HG03139 (cell line): ENCODE data around the gene SMC4.
"Not testable (repeated sequence)": the region's sequence is repeated elsewhere in the genome, so short reads cannot be mapped to it uniquely, and the experiment has no call there.

ENCODE experiments used
- ATAC-seq: cut with Tn5 transposase; IDR thresholded peaks from one replicate; pipeline ENCODE4 v1.9.1; 2021; ENCODE audit not compliant: unreplicated experiment

Gene SMC4

GRCh38 chr3:160445854-160446253 lies 46.4 kb downstream of the SMC4 start:
- ATAC-seq, result no peak

GRCh38 chr3:160446522-160447056 lies 47.1 kb downstream of the SMC4 start:
- ATAC-seq, result no peak

- no peak for ATAC-seq
These were observed 48.1 kb downstream of the SMC4 start for GRCh38 chr3:160447544-160447943.

GRCh38 chr3:160448845-160449635 lies 49.6 kb downstream of the SMC4 start:
- peak; percentile 34 for ATAC-seq

GRCh38 chr3:160449636-160450598 lies 50.5 kb downstream of the SMC4 start, which contains the start of gene TRIM59:
TSS of gene TRIM59 (minus strand) at chr3:160449786. CDS start at chr3:160439183, 10,603 bp downstream.
- peak; percentile 95 for ATAC-seq

GRCh38 chr3:160450846-160451245 lies 51.4 kb downstream of the SMC4 start:
- no peak for ATAC-seq

- ATAC-seq, result no peak
These were observed 52.2 kb downstream of the SMC4 start for GRCh38 chr3:160451602-160452001.

GRCh38 chr3:160452251-160452650 lies 52.8 kb downstream of the SMC4 start:
- ATAC-seq, result not testable (repeated sequence)

GRCh38 chr3:160454995-160455394 lies 55.5 kb downstream of the SMC4 start:
- no peak for ATAC-seq

GRCh38 chr3:160455846-160456245 lies 56.4 kb downstream of the SMC4 start:
- ATAC-seq, result no peak

- ATAC-seq, result no peak
These were observed 58.7 kb downstream of the SMC4 start for GRCh38 chr3:160458151-160458550.

GRCh38 chr3:160459450-160459970 lies 60.1 kb downstream of the SMC4 start:
- ATAC-seq, result no peak

- ATAC-seq, result no peak
These were observed 60.6 kb downstream of the SMC4 start for GRCh38 chr3:160460033-160460432.

- ATAC-seq, result no peak
These were observed 64.9 kb downstream of the SMC4 start for GRCh38 chr3:160464321-160464720.

GRCh38 chr3:160464971-160465370 lies 65.5 kb downstream of the SMC4 start:
- no peak for ATAC-seq

GRCh38 chr3:160470181-160470580 lies 70.7 kb downstream of the SMC4 start:
- no peak for ATAC-seq

GRCh38 chr3:160471892-160472291 lies 72.4 kb downstream of the SMC4 start:
- ATAC-seq, result no peak

GRCh38 chr3:160472344-160472743 lies 72.9 kb downstream of the SMC4 start:
- peak; percentile 87 for ATAC-seq

- no peak for ATAC-seq
These were observed 73.8 kb downstream of the SMC4 start for GRCh38 chr3:160473221-160473620.

GRCh38 chr3:160473978-160474377 lies 74.5 kb downstream of the SMC4 start:
- no peak for ATAC-seq

- ATAC-seq, result no peak
These were observed 75.0 kb downstream of the SMC4 start for GRCh38 chr3:160474416-160474838.
